Liver (tissue), 3 donors: ENCODE data around the gene RORC.

Experiments
- ATF3 ChIP-seq: IDR thresholded peaks from 2 replicates; pipeline ENCODE4 v1.6.1; 2016; ENCODE audit warnings: antibody characterized with exemption
- CTCF ChIP-seq: fragments of 150-350 bp; IDR thresholded peaks from 2 replicates; pipeline ENCODE4 v1.5.1; 2017; ENCODE audit warnings: improper control_type of control experiment, low read depth, low read length; ENCODE audit not compliant: missing input control
- FOXA1 ChIP-seq: IDR thresholded peaks from 2 replicates; pipeline ENCODE4 v1.6.1; 2016; ENCODE audit warnings: antibody characterized with exemption
- GABPA ChIP-seq, 2 donors: IDR thresholded peaks in 1 of 2; conservative IDR thresholded peaks in 1 of 2; 2 replicates each; pipeline ENCODE4 v1.6.1; 2016; ENCODE audit warnings: antibody characterized with exemption in 2 of 2, mild to moderate bottlenecking in 1 of 2, moderate library complexity in 1 of 2
- JUND ChIP-seq, 2 donors: IDR thresholded peaks; 2 replicates each; pipeline ENCODE4 v1.6.1; 2016; ENCODE audit warnings: antibody characterized with exemption in 2 of 2
- RAD21 ChIP-seq, 2 donors: IDR thresholded peaks; 2 replicates each; pipeline ENCODE4 v1.6.1; 2016; ENCODE audit warnings: antibody characterized with exemption in 2 of 2, mild to moderate bottlenecking in 2 of 2
- REST ChIP-seq: IDR thresholded peaks from 2 replicates; pipeline ENCODE4 v1.6.1; 2016; ENCODE audit warnings: antibody characterized with exemption, mild to moderate bottlenecking
- SP1 ChIP-seq: IDR thresholded peaks from 2 replicates; pipeline ENCODE4 v1.6.1; 2018; ENCODE audit warnings: antibody characterized with exemption, mild to moderate bottlenecking
- TAF1 ChIP-seq: conservative IDR thresholded peaks from 2 replicates; pipeline ENCODE4 v1.6.1; 2016; ENCODE audit warnings: antibody characterized with exemption, mild to moderate bottlenecking
- YY1 ChIP-seq: IDR thresholded peaks from 2 replicates; pipeline ENCODE4 v1.6.1; 2016; ENCODE audit warnings: antibody characterized with exemption, mild to moderate bottlenecking
- ZBTB33 ChIP-seq: IDR thresholded peaks from 2 replicates; pipeline ENCODE4 v1.6.1; 2016; ENCODE audit warnings: antibody characterized with exemption
- donor health status: healthy.
- donor health status: healthy.

- TF ChIP-seq CTCF (no peak), YY1 (no peak), TAF1 (no peak), ZBTB33 (no peak), REST (no peak), JUND (IDR thresholded peaks at IDR 0.05) (no peak), RAD21 (IDR thresholded peaks at IDR 0.05) (no peak), FOXA1 (no peak), ATF3 (no peak), SP1 (no peak), GABPA (IDR thresholded peaks at IDR 0.05 in 1 of 2, conservative IDR thresholded peaks at IDR 0.05 in 1 of 2) (no peak)
These were observed 54.3 kb downstream of the RORC start for GRCh38 chr1:151777317-151777716.
